Activated CD8-positive, alpha-beta T cell treated with anti-CD3 and anti-CD28 coated beads for 36 hours (primary cell): ENCODE results near the gene DTD1. TPM values are rescaled to one million over a fixed set of nuclear protein-coding genes. Genes with fewer than 3 reads are reported as not detected.

Experiments used
- ATAC-seq: fragments of 200-7000 bp; cut with Tn5 transposase; one replicate; pipeline ENCODE4 v1.10.0; 2021; ENCODE audit warnings: mild to moderate bottlenecking, moderate library complexity
- CTCF ChIA-PET: fragments of 350-600 bp; sonication (Branson Sonifier 250); formaldehyde crosslinking; loops from one replicate; lab custom pipeline; 2021; ENCODE audit warnings: antibody characterized with exemption; lab: Charles Lee
- POLR2A ChIA-PET: fragments of 350-600 bp; sonication (Branson Sonifier 250); formaldehyde crosslinking; loops from one replicate; lab custom pipeline; 2021; ENCODE audit warnings: antibody characterized with exemption; lab: Charles Lee
- DNase-seq: peaks from one replicate; pipeline ENCODE4 v3.0.0-alpha.2; 2020
- H3K27ac Mint-ChIP-seq: one replicate; pipeline ENCODE4 v1.8.0; 2021; ENCODE audit warnings: mild to moderate bottlenecking, mixed read lengths
- H3K27me3 Mint-ChIP-seq: one replicate; pipeline ENCODE4 v1.8.0; 2021; ENCODE audit warnings: mixed read lengths
- H3K36me3 Mint-ChIP-seq: one replicate; pipeline ENCODE4 v1.8.0; 2021; ENCODE audit warnings: low read depth, mixed read lengths
- H3K4me1 Mint-ChIP-seq: one replicate; pipeline ENCODE4 v1.8.0; 2021; ENCODE audit warnings: low read depth, mixed read lengths
- H3K4me3 Mint-ChIP-seq: one replicate; pipeline ENCODE4 v1.8.0; 2021; ENCODE audit warnings: mild to moderate bottlenecking, moderate library complexity, mixed read lengths
- H3K9me3 Mint-ChIP-seq: one replicate; pipeline ENCODE4 v1.8.0; 2021; ENCODE audit warnings: mixed read lengths
- intact Hi-C: fragments of 100-400 bp; cut with micrococcal nuclease; formaldehyde crosslinking; loops from one replicate; pipeline ENCODE4 v1.10.0; 2022
- total RNA-seq, 2 experiments: library from RNA; stranded (reverse); gene quantifications; one replicate each; pipeline ENCODE4 v1.2.3, GENCODE V29; 2021
- TF ChIP-seq, protein P1 (sequence below): fragments of 200-600 bp; IDR thresholded peaks from one replicate; pipeline ENCODE4 v1.8.0; 2022; ENCODE audit warnings: antibody characterized with exemption, mild to moderate bottlenecking

The DTD1 gene
- total RNA-seq, 2 experiments from 2014 or later: 52.3 to 53.5 TPM

DNA sequence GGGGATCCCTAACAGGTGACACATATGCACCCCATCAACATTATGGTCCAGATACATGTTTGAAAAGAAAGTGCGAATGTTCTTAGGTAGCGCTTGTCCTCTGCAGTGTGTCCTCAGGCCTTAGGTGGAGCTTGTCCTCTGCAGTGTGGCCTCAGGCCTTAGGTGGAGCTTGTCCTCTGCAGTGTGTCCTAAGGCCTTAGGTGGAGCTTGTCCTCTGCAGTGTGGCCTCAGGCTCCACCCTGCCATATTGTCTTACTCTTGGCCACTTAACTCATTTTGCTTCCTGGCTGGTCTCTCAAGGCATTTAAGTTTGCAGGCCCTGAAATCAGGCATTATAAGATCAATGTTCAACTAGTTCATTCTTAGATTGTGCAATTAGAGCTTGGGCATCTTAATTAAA lies 151.0 kb downstream of the DTD1 start:
- TF ChIP-seq, protein P1, sequence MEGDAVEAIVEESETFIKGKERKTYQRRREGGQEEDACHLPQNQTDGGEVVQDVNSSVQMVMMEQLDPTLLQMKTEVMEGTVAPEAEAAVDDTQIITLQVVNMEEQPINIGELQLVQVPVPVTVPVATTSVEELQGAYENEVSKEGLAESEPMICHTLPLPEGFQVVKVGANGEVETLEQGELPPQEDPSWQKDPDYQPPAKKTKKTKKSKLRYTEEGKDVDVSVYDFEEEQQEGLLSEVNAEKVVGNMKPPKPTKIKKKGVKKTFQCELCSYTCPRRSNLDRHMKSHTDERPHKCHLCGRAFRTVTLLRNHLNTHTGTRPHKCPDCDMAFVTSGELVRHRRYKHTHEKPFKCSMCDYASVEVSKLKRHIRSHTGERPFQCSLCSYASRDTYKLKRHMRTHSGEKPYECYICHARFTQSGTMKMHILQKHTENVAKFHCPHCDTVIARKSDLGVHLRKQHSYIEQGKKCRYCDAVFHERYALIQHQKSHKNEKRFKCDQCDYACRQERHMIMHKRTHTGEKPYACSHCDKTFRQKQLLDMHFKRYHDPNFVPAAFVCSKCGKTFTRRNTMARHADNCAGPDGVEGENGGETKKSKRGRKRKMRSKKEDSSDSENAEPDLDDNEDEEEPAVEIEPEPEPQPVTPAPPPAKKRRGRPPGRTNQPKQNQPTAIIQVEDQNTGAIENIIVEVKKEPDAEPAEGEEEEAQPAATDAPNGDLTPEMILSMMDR: no peak
- no peak for DNase-seq
- H3K9me3 Mint-ChIP-seq: no peaks in the 10 kb centered on the region
- ChIA-PET POLR2A (interaction anchor here (0.7 kb wide), 1 partner anchor 1204 kb away, joined by 3 read pairs; no protein-coding TSS in a partner anchor), CTCF (no interaction called here)
- peaks cover 6% of the 10 kb centered on the region for H3K4me1 Mint-ChIP-seq
- H3K4me3 Mint-ChIP-seq: no peak overlapping the region
- H3K36me3 Mint-ChIP-seq: peaks cover 3% of the 10 kb centered on the region
- no peaks in the 10 kb centered on the region for H3K27me3 Mint-ChIP-seq
- ATAC-seq: no peak
- no peak overlapping the region for H3K27ac Mint-ChIP-seq
- intact Hi-C loops: no loop called here

DNA sequence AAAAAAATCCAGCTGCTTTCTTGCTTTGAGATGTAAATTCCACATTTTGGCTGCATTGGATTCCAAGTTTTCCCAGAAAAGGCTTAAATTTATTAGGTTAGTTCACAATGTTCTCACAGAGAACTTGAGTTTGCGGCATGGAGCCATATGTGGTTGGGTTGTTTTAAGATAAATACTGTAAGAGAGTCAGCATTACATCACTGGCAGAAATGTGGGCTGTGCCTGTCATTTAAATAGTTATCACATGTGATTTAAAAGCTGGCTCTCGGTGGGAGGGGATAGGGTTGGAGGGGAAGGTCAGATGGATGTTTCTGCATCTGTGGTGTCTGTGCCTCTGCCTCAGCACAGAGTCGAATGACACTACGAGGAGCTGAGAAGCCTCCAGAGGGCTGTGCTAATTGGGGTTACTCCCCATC lies 151.9 kb downstream of the DTD1 start:
- intact Hi-C loops: no loop called here
- POLR2A ChIA-PET: no interaction called here
- CTCF ChIA-PET: no interaction called here
- ATAC-seq: no peak
- Mint-ChIP-seq H3K27me3 (no peaks in the 10 kb centered on the region), H3K4me3 (no peak overlapping the region), H3K9me3 (no peaks in the 10 kb centered on the region), H3K27ac (no peak overlapping the region), H3K36me3 (peaks cover 3% of the 10 kb centered on the region), H3K4me1 (peaks cover 6% of the 10 kb centered on the region)
- TF ChIP-seq, protein P1: no peak
- no peak for DNase-seq

DNA sequence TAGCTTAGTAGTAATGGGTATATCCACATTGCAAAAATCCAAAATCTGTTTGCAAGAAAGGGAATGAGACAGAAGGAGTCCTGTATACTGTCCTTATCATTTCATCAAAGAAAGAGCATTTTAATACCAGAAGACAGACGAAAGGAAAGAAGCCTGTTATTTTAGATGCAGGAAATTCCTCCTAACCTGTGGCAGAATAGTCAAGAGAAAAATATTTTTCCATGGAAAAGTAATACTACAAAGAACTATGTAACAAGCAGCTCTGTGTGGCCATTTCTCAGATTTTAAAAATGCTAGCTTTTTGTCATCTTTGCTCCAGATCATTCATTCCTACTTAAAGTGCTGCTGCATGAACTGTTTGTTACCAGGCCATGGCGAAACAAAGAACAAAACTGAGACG lies 152.9 kb downstream of the DTD1 start:
- TF ChIP-seq, protein P1: no peak
- no peak for DNase-seq
- peaks cover 6% of the 10 kb centered on the region for H3K4me1 Mint-ChIP-seq
- H3K36me3 Mint-ChIP-seq: peaks cover 6% of the 10 kb centered on the region
- no peak overlapping the region for H3K27ac Mint-ChIP-seq
- ATAC-seq: no peak
- H3K27me3 Mint-ChIP-seq: no peaks in the 10 kb centered on the region
- intact Hi-C loops: no loop called here
- H3K9me3 Mint-ChIP-seq: no peaks in the 10 kb centered on the region
- POLR2A ChIA-PET: no interaction called here
- CTCF ChIA-PET: no interaction called here
- no peak overlapping the region for H3K4me3 Mint-ChIP-seq

DNA sequence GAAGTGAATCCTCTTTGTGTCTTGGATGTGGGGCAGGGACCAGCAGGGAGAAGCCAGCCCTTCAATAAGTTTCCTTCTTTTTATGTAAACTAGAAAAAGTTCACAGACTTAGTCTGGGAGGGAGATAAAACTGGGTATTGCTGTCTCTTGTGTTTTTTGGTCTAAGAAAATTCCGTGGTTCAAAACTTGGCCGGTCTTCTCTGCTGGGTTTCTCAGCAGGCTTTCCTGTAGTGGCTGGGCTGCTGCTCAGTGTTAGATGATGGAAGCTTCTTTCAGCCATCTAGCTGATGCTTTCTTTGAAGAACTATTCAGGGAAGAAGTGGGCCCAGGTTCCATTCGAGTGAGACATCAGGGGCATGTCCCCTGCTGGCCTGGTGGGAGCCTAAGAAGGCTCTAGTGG lies 155.0 kb downstream of the DTD1 start:
- TF ChIP-seq, protein P1: no peak
- H3K4me3 Mint-ChIP-seq: no peak overlapping the region
- POLR2A ChIA-PET: no interaction called here
- ATAC-seq (no peak), DNase-seq (no peak)
- intact Hi-C loops: no loop called here
- no peak overlapping the region for H3K27ac Mint-ChIP-seq
- CTCF ChIA-PET: no interaction called here
- H3K4me1 Mint-ChIP-seq: peaks cover 2% of the 10 kb centered on the region
- H3K27me3 Mint-ChIP-seq: no peaks in the 10 kb centered on the region
- H3K36me3 Mint-ChIP-seq: peaks cover 6% of the 10 kb centered on the region
- H3K9me3 Mint-ChIP-seq: no peaks in the 10 kb centered on the region

DNA sequence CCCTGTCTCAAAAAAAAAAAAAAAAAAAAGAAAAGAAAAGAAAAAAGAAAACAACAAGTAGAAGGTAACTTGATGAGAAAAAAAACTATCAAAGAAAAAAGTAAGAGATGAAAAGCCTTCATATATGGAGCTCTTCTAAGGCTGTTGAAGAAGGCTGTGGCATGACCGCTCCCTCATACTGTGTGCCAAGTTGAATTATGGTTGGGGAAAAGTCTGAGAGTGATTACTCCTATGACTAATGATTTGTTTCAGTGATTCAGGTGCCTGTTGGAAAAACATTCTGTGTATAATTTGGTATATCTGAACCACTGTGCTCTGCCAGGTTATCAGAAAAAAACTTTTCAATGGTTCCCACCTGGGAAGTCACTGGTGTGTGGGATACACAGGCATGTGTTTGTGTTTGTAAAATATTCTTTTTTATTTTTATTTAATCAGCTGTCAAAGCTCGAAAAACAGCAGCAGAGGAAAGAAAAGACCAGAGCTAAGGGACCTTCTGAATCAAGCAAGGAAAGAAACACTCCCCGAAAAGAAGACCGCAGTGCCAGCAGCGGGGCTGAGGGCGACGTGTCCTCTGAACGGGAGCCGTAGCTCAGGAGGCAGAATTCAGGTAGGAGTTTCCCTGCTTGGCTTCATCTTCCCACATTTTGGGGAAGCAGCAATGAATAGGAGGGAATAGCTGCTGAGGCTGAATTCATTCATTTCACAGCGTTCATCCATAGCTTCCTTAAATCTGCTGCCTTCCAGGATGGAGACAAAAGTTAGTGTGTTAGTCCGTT lies 156.0 kb downstream of the DTD1 start:
- ATAC-seq (no peak), DNase-seq (no peak)
- intact Hi-C loops: no loop called here

More for the DNA sequence above, 156.0 kb downstream of the DTD1 start:
- Mint-ChIP-seq H3K27ac (no peak overlapping the region), H3K9me3 (no peaks in the 10 kb centered on the region), H3K36me3 (peaks cover 6% of the 10 kb centered on the region), H3K4me1 (no peaks in the 10 kb centered on the region), H3K27me3 (no peaks in the 10 kb centered on the region), H3K4me3 (no peak overlapping the region)
- POLR2A ChIA-PET: no interaction called here
- CTCF ChIA-PET: no interaction called here
- TF ChIP-seq, protein P1: no peak
